ENCODE results near the gene TDRKH. TPM values are rescaled to one million over a fixed set of nuclear protein-coding genes. Genes with fewer than 3 reads are reported as not detected.

TDRKH gene
- total RNA-seq, 4 donors from 2014 or later: 3.2 to 4.9 (median 4.1) TPM

DNA sequence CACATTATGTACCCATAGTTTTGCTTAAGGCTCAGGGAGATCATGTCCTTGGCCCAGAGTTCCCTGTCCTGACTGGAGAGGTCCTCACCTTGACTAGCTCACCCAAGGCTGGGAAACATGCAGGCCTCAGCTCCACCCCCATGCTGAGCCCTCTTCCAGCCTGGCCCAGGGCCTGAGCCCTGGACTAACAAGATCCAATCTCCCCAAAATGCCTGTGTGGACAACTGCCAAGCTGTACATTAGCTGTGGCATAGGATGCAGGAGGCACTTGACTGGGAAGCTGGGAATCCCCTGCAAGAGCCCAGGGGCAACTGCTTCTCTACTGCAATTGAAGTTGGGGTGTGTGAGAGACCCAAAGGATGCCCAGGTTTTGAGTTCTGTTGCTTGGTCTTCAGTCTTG, 12.9 kb upstream of the TDRKH start:
- TF ChIP-seq CTCF (IDR thresholded peaks at IDR 0.05): no peak
- DNase-seq (ENCODE audit: low spot score) (no peak), ATAC-seq (ENCODE audit: low FRiP score) (no peak)

GRCh38 chr1:151802372-151802771, 12.1 kb upstream of the TDRKH start:
- no peak for DNase-seq (ENCODE audit: low spot score)
- no peak for ATAC-seq (ENCODE audit: low FRiP score)
- TF ChIP-seq CTCF (IDR thresholded peaks at IDR 0.05): no peak

DNA sequence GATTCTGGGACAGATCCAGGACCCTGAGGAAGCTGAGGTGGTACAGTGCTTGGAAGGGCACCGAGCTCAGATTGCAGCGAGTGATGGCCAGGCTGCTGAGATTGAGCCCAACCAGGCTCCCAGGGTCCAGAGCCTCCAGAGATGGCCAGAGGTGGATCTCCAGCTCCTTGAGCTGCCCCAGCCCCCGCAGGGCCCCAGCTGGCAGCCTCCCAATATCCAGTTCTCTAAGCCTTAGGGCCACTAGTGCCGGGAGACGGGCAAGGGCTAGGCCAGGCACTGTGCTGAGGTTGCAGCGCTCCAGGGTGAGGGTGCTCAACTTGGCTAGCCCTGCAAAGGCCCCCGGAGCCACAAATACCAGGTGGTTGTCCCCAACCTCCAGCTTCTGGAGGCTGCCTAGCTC, 11.5 kb upstream of the TDRKH start:
- TF ChIP-seq CTCF (IDR thresholded peaks at IDR 0.05): no peak
- no peak for DNase-seq (ENCODE audit: low spot score)
- no peak for ATAC-seq (ENCODE audit: low FRiP score)

GRCh38 chr1:151801310-151801820, 11.1 kb upstream of the TDRKH start:
- no peak for TF ChIP-seq CTCF (IDR thresholded peaks at IDR 0.05)
- DNase-seq (ENCODE audit: low spot score) (no peak), ATAC-seq (ENCODE audit: low FRiP score) (no peak)

DNA sequence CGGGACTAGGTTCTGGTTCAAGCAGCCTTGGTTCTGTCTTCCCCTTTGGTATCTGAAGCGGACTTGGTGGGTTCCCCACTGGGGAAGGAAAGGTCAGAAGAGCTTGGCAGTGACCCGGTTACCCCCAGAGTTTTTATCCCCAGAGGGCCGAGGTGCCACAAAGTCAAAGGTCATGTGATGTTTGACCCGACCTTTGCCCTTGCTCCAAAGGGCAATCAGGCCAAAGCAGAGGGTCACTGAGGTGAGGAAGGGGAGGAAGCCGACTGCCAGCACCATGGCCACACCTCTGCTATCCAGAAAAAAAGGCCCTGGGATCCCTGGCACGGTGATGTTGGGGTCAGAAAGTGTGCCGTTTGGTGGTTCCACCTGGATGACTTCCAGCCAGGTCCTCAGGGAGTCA, 10.5 kb upstream of the TDRKH start:
- DNase-seq (ENCODE audit: low spot score): no peak
- no peak for TF ChIP-seq CTCF (IDR thresholded peaks at IDR 0.05)
- ATAC-seq (ENCODE audit: low FRiP score): no peak

DNA sequence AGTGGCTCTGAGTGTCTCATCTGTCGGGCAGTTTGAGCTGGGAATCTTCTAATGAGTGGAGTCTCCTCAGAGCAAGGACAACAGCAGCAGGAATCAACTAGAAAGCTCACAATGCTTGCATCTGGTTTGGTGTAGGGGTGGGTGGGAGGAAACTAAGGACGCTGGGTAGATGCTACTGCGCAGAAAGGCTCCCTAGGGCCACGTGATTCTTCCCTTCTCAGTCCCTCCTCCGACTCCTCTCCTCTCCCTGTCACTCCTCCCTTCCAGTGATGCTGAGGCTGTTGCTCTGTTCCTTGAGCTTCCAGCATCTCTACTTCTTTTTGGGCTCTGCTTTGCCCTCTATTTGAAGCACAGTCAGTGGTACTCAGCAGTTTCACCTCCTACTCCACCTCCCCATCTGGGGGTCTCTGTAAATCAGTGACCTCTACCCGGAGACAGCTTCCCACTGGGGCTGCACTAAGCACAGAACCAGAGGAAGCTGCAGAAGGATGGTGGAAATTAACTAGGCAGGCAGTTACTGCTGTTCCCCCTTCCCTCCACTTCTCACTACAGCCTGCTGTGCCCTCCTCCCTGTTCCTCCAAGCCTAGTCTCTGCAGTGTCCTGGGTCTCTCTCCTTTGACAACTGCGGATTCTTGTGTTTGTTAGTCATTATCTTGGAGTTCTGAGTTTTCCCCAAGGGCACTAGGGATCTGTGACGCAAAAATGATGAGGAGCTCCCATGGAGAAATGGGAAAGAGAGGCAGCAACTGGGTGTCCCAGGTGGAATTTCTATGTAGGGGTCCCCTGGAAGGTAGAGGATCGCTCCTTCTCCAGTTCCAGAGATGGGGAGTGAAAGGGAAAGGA, 9.1 kb upstream of the TDRKH start:
- no peak for TF ChIP-seq CTCF (IDR thresholded peaks at IDR 0.05)
- DNase-seq (ENCODE audit: low spot score): no peak
- no peak for ATAC-seq (ENCODE audit: low FRiP score)

- no peak for DNase-seq (ENCODE audit: low spot score)
- no peak for TF ChIP-seq CTCF (IDR thresholded peaks at IDR 0.05)
- ATAC-seq (ENCODE audit: low FRiP score): no peak
Observed at GRCh38 chr1:151798571-151798970, 8.3 kb upstream of the TDRKH start.
